A549 (cell line): ENCODE data around the gene FBXL13. TPM values are rescaled to one million over a fixed set of nuclear protein-coding genes. Genes with fewer than 3 reads are reported as not detected.

Experiments
- ATAC-seq, 2 experiments: fragments of 200-7000 bp in 1 of 2; fragments of >200 bp in 1 of 2; cut with Nextera tagmentation in 1 of 2; cut with Tn5 transposase in 1 of 2; 3 replicates each; pipeline versions ENCODE4 v1.8.0 to v1.9.1; 2018 to 2020; ENCODE audit warnings: mild to moderate bottlenecking in 1 of 2, moderate library complexity in 1 of 2
- CTCF ChIA-PET: fragments of 300-600 bp; sonication (Branson Sonifier 250); formaldehyde crosslinking; extraction: SDS; loops from one replicate; lab custom pipeline; 2021; ENCODE audit warnings: antibody characterized with exemption, inconsistent platforms; lab: Yijun Ruan, JAX
- POLR2A ChIA-PET: fragments of 350-600 bp; formaldehyde crosslinking; extraction: SDS; loops from one replicate; lab custom pipeline; 2021; ENCODE audit warnings: antibody characterized with exemption, inconsistent platforms; lab: Yijun Ruan, JAX
- DNase-seq, 2 experiments: peaks; one replicate each; pipeline versions ENCODE4 v3.0.0 to v3.0.0-alpha.2; 2011 to 2016; ENCODE audit warnings: low read depth in 1 of 2, low spot score in 1 of 2
- FAIRE-seq: peaks from 2 replicates; lab custom pipeline; 2011; peaks lifted over from hg19 to GRCh38; lab: Jason Lieb, UNC
- H3K27ac ChIP-seq, 2 experiments: fragments of >200 bp; sonication (Bioruptor Twin); formaldehyde crosslinking; 3 replicates each; pipeline ENCODE4 v1.5.1; 2016 to 2017
- H3K4me1 ChIP-seq: fragments of >200 bp; sonication (Bioruptor Twin); formaldehyde crosslinking; 3 replicates; pipeline ENCODE4 v1.6.1; 2016
- H3K4me2 ChIP-seq: fragments of >200 bp; sonication (Bioruptor Twin); formaldehyde crosslinking; 3 replicates; pipeline ENCODE4 v1.6.1; 2016
- H3K4me3 ChIP-seq: fragments of >200 bp; sonication (Bioruptor Twin); formaldehyde crosslinking; 3 replicates; pipeline ENCODE4 v1.5.1; 2016
- H3K9me3 ChIP-seq: fragments of >200 bp; sonication (Bioruptor Twin); formaldehyde crosslinking; 3 replicates; pipeline ENCODE4 v1.6.1; 2016
- CTCF ChIP-seq: fragments of >200 bp; sonication (Bioruptor Twin); formaldehyde crosslinking; IDR thresholded peaks from 3 replicates; pipeline ENCODE4 v1.5.1; 2016
- ELK1 ChIP-seq: fragments of 150-350 bp; IDR thresholded peaks from 2 replicates; pipeline ENCODE4 v1.6.1; 2014; ENCODE audit warnings: low read depth, mild to moderate bottlenecking, low read length
- EP300 ChIP-seq, 2 experiments: fragments of >200 bp; sonication (Bioruptor Twin); formaldehyde crosslinking; IDR thresholded peaks; 2 replicates in 1 of 2; 3 replicates in 1 of 2; pipeline ENCODE4 v1.6.1; 2016 to 2017
- ESRRA ChIP-seq: fragments of 150-350 bp; IDR thresholded peaks from 2 replicates; pipeline ENCODE4 v1.6.1; 2014; ENCODE audit warnings: mild to moderate bottlenecking, low read length, borderline replicate concordance
- FOXS1 ChIP-seq: fragments of 250-450 bp; sonication (Bioruptor Pico); IDR thresholded peaks from 2 replicates; pipeline ENCODE4 v1.5.0; 2020; ENCODE audit warnings: mild to moderate bottlenecking, moderate library complexity
- HDAC2 ChIP-seq: fragments of 200-600 bp; sonication (generic); IDR thresholded peaks from 2 replicates; pipeline ENCODE4 v1.6.1; 2016
- HOXB13 ChIP-seq: fragments of 250-450 bp; sonication (Bioruptor Pico); IDR thresholded peaks from 2 replicates; pipeline ENCODE4 v1.5.0; 2020; ENCODE audit warnings: low read depth, mild to moderate bottlenecking, moderate library complexity
- KDM5A ChIP-seq: fragments of 200-600 bp; sonication (generic); IDR thresholded peaks from 2 replicates; pipeline ENCODE4 v1.6.1; 2016; ENCODE audit warnings: antibody characterized with exemption, mild to moderate bottlenecking
- MYC ChIP-seq: IDR thresholded peaks from 2 replicates; pipeline ENCODE4 v1.6.1; 2012; ENCODE audit warnings: mild to moderate bottlenecking, inconsistent platforms, low read length, improper control_type of control experiment, borderline replicate concordance
- NPAS2 ChIP-seq: fragments of 250-450 bp; sonication (Bioruptor Pico); IDR thresholded peaks from 2 replicates; pipeline ENCODE4 v1.8.0; 2022; ENCODE audit warnings: mild to moderate bottlenecking, moderate library complexity, borderline replicate concordance
- PBX3 ChIP-seq: IDR thresholded peaks from 2 replicates; pipeline ENCODE4 v1.6.1; 2012
- POLR2A ChIP-seq: IDR thresholded peaks from 2 replicates; pipeline ENCODE4 v1.6.1; 2012; ENCODE audit warnings: mild to moderate bottlenecking, low read length
- RCOR1 ChIP-seq: fragments of 150-350 bp; IDR thresholded peaks from 2 replicates; pipeline ENCODE4 v1.6.1; 2014; ENCODE audit warnings: antibody characterized with exemption, low read length, low read depth
- RFX5 ChIP-seq: fragments of 450-650 bp; IDR thresholded peaks from 2 replicates; pipeline ENCODE4 v1.7.1; 2014; ENCODE audit warnings: antibody characterized with exemption, mild to moderate bottlenecking, moderate library complexity
- TFCP2L1 ChIP-seq: fragments of 250-450 bp; sonication (Bioruptor Pico); IDR thresholded peaks from 2 replicates; pipeline ENCODE4 v1.5.0; 2021; ENCODE audit warnings: mild to moderate bottlenecking
- TP53 ChIP-seq: fragments of 250-450 bp; sonication (Bioruptor Pico); IDR thresholded peaks from 2 replicates; pipeline ENCODE4 v1.5.0; 2021; ENCODE audit warnings: mild to moderate bottlenecking, moderate library complexity
- USF2 ChIP-seq: fragments of 450-650 bp; IDR thresholded peaks from 2 replicates; pipeline ENCODE4 v1.6.1; 2014; ENCODE audit warnings: antibody characterized with exemption
- ZFP36 ChIP-seq: fragments of 450-650 bp; IDR thresholded peaks from 2 replicates; pipeline ENCODE4 v1.6.1; 2014; ENCODE audit warnings: borderline replicate concordance; ENCODE audit not compliant: partially characterized antibody
- WGBS: methylation state at CpG from one replicate; pipeline ENCODE4 v1.1.6; 2017; ENCODE audit errors: missing lambda C conversion rate; 5-methylcytosine and 5-hydroxymethylcytosine counted together
- polyA plus RNA-seq, 4 experiments: library from polyadenylated mRNA; depleted of rRNA in 3 of 4; stranded (reverse); fragments of >200 nt; fragmentation: RNase III in 1 of 4; extraction: RNeasy Plus Mini Kit Qiagen cat#74134 plus additional on column Dnase treatment in 1 of 4; gene quantifications; 2 replicates in 3 of 4; 3 replicates in 1 of 4; pipeline ENCODE4 v1.2.3, GENCODE V29; 2011 to 2017

FBXL13 gene
- polyA plus RNA-seq, 2 of the 4 experiments (the other 2 are of a cell fraction): 0.45 to 0.70 TPM

GRCh38 chr7:102821994-102822747, 252.4 kb downstream of the FBXL13 start:
- DNase-seq: no peak
- Histone ChIP-seq H3K27ac (no peak overlapping the region), H3K4me2 (no peak overlapping the region), H3K9me3 (no peaks in the 10 kb centered on the region), H3K4me3 (no peak overlapping the region), H3K4me1 (no peaks in the 10 kb centered on the region)
- no peak for ATAC-seq
- ChIA-PET POLR2A (no interaction called here), CTCF (no interaction called here)
- no peak for FAIRE-seq
- WGBS: 92% methylated on average over 2 of the region's 2 CpGs
- no peak for TF ChIP-seq ELK1

GRCh38 chr7:102819151-102819550, 255.4 kb downstream of the FBXL13 start:
- ChIA-PET POLR2A (no interaction called here), CTCF (interaction anchor here (0.9 to 1.9 kb wide), 2 partner anchors 9 to 243 kb away, joined by 4 to 5 read pairs; no protein-coding TSS in a partner anchor)
- Histone ChIP-seq H3K4me2 (no peak overlapping the region), H3K27ac (no peak overlapping the region), H3K4me3 (no peak overlapping the region), H3K9me3 (no peaks in the 10 kb centered on the region), H3K4me1 (no peaks in the 10 kb centered on the region)
- ATAC-seq: no peak
- FAIRE-seq: no peak
- TF ChIP-seq FOXS1 (no peak), ZFP36 (no peak), USF2 (no peak), EP300 (IDR thresholded peaks at IDR 0.05) (no peak), POLR2A (no peak), TFCP2L1 (CRISPR knock-in tag) (no peak), ESRRA (no peak), RCOR1 (no peak), TP53 (CRISPR knock-in tag) (no peak), CTCF (no peak), RFX5 (no peak), HDAC2 (no peak), NPAS2 (no peak), KDM5A (no peak), HOXB13 (CRISPR knock-in tag) (no peak), PBX3 (no peak), MYC (no peak)
- no peak for DNase-seq
- WGBS: 67% methylated on average over 2 of the region's 2 CpGs
